Measurements from ENCODE around the gene VPS11.

GRCh38 chr11:119118946-119119345, 51.3 kb downstream of the VPS11 start:
- TF ChIP-seq CTCF (conservative IDR thresholded peaks at IDR 0.05; ENCODE audit: low read length), result no peak
- no peak for TF ChIP-seq EZH2phosphoT487 (IDR thresholded peaks at IDR 0.05; ENCODE audit: borderline replicate concordance, low read depth, low read length)

Data from OCI-LY7 (cell line).